Astrocyte (in vitro differentiated cells and primary cell): Measurements from ENCODE around the gene RPS5.

Experiments used
- CTCF ChIP-seq: IDR thresholded peaks from 2 replicates; pipeline ENCODE4 v1.5.1; 2011; ENCODE audit warnings: low read depth, mild to moderate bottlenecking, inconsistent platforms, low read length, moderate library complexity; ENCODE audit not compliant: insufficient read depth
- EZH2 ChIP-seq: IDR thresholded peaks from 2 replicates; pipeline ENCODE4 v1.6.1; 2012; ENCODE audit warnings: mild to moderate bottlenecking, low read length, inconsistent platforms; ENCODE audit not compliant: insufficient read depth

- TF ChIP-seq CTCF (no peak), EZH2 (no peak)
Observed at GRCh38 chr19:58401840-58402421, 14.9 kb downstream of the RPS5 start.
